Naive thymus-derived CD8-positive, alpha-beta T cell (primary cell): ENCODE results near the gene ZFP82. TPM values are rescaled to one million over a fixed set of nuclear protein-coding genes. Genes with fewer than 3 reads are reported as not detected.

Experiments
- ATAC-seq, 2 donors: fragments of 150-1000 bp; cut with Tn5 transposase in 1 of 2; sonication (Bioruptor Pico), chemical (Tn5 transposase) in 1 of 2; 1 replicate in 1 of 2; 2 replicates in 1 of 2; pipeline ENCODE4 v1.10.0; 2021; ENCODE audit warnings: mild to moderate bottlenecking in 2 of 2, moderate library complexity in 2 of 2
- POLR2A ChIA-PET: fragments of 350-600 bp; sonication (Branson Sonifier 250); formaldehyde crosslinking; loops from one replicate; lab custom pipeline; 2021; ENCODE audit warnings: antibody characterized with exemption; lab: Charles Lee
- DNase-seq, 10 donors: peaks; one replicate each; pipeline versions ENCODE4 v3.0.0 to v3.0.0-alpha.2; 2020 to 2022
- H3K27ac Mint-ChIP-seq, 10 donors: one replicate each; pipeline ENCODE4 v1.8.0; 2020 to 2022; ENCODE audit warnings: mild to moderate bottlenecking in 10 of 10, mixed read lengths in 10 of 10, moderate library complexity in 4 of 10, inconsistent platforms in 1 of 10
- H3K27me3 Mint-ChIP-seq, 5 donors: one replicate each; pipeline ENCODE4 v1.8.0; 2021 to 2022; ENCODE audit warnings: mixed read lengths in 5 of 5
- H3K36me3 Mint-ChIP-seq, 3 donors: one replicate each; pipeline ENCODE4 v1.8.0; 2020 to 2022; ENCODE audit warnings: mixed read lengths in 3 of 3, mild to moderate bottlenecking in 2 of 3, inconsistent platforms in 1 of 3
- H3K4me1 Mint-ChIP-seq, 4 donors: one replicate each; pipeline ENCODE4 v1.8.0; 2021 to 2022; ENCODE audit warnings: mixed read lengths in 4 of 4
- H3K4me3 Mint-ChIP-seq, 10 donors: one replicate each; pipeline ENCODE4 v1.8.0; 2020 to 2022; ENCODE audit warnings: mild to moderate bottlenecking in 10 of 10, mixed read lengths in 10 of 10, moderate library complexity in 6 of 10, inconsistent platforms in 1 of 10
- H3K9me3 Mint-ChIP-seq, 9 donors: one replicate each; pipeline ENCODE4 v1.8.0; 2020 to 2022; ENCODE audit warnings: mixed read lengths in 9 of 9, mild to moderate bottlenecking in 3 of 9, inconsistent platforms in 1 of 9, moderate library complexity in 1 of 9
- polyA plus RNA-seq, 3 donors: library from polyadenylated mRNA; unstranded; fragments of 300-500 nt; fragmentation: Illumina TruSeq; gene quantifications; one replicate each; pipeline ENCODE4 v1.2.3, GENCODE V29; 2021
- total RNA-seq, 8 experiments: library from RNA in 2 of 8; stranded (reverse) in 2 of 8; gene quantifications; one replicate each; pipeline ENCODE4 v1.2.3 and lab custom pipeline; 2021 to 2026

The ZFP82 gene
- total and polyA plus RNA-seq, 5 experiments from 2014 or later: 2.8 to 13.5 (median 10.1) TPM

GRCh38 chr19:36408101-36408500 lies 10.3 kb downstream of the ZFP82 start:
- POLR2A ChIA-PET: no interaction called here
- peaks cover 70 to 88% (median 85%) of the 10 kb centered on the region in 3 donors for H3K36me3 Mint-ChIP-seq
- peaks cover 0 to 3% (median 1%) of the 10 kb centered on the region in 4 donors for H3K4me1 Mint-ChIP-seq
- DNase-seq (no peak), ATAC-seq (no peak)
- no peak overlapping the region for H3K27ac Mint-ChIP-seq
- no peak overlapping the region for H3K4me3 Mint-ChIP-seq
- peaks cover 21 to 90% (median 62%) of the 10 kb centered on the region in 9 donors for H3K9me3 Mint-ChIP-seq
- no peaks in the 10 kb centered on the region for H3K27me3 Mint-ChIP-seq

- H3K27me3 Mint-ChIP-seq: no peaks in the 10 kb centered on the region
- H3K27ac Mint-ChIP-seq: no peak overlapping the region
- no peak overlapping the region for H3K4me3 Mint-ChIP-seq
- peaks cover 0 to 10% (median 2%) of the 10 kb centered on the region in 4 donors for H3K4me1 Mint-ChIP-seq
- ATAC-seq (no peak), DNase-seq (no peak)
- POLR2A ChIA-PET: no interaction called here
- peaks cover 67 to 93% (median 90%) of the 10 kb centered on the region in 3 donors for H3K36me3 Mint-ChIP-seq
- H3K9me3 Mint-ChIP-seq: peaks cover 19 to 87% (median 58%) of the 10 kb centered on the region in 9 donors
Observed at GRCh38 chr19:36404498-36404897, 13.9 kb downstream of the ZFP82 start.

- Mint-ChIP-seq H3K4me3 (peak overlapping the region in 3 of 10 donors; percentile 2 to 52 (median 15)), H3K9me3 (peaks cover 9 to 92% (median 45%) of the 10 kb centered on the region in 9 donors), H3K4me1 (peaks cover 0 to 10% (median 2%) of the 10 kb centered on the region in 4 donors), H3K36me3 (peaks cover 59 to 92% (median 90%) of the 10 kb centered on the region in 3 donors), H3K27me3 (no peaks in the 10 kb centered on the region), H3K27ac (peak overlapping the region in 2 of 10 donors; percentile 22 to 36)
- no peak for ATAC-seq
- POLR2A ChIA-PET: no interaction called here
- no peak for DNase-seq
Observed at GRCh38 chr19:36401475-36401874, 17.0 kb downstream of the ZFP82 start.

GRCh38 chr19:36398571-36398970 lies 19.9 kb downstream of the ZFP82 start:
- Mint-ChIP-seq H3K27ac (no peak overlapping the region), H3K9me3 (peaks cover 15 to 92% (median 52%) of the 10 kb centered on the region in 9 donors), H3K36me3 (peaks cover 55 to 90% (median 84%) of the 10 kb centered on the region in 3 donors), H3K4me3 (no peak overlapping the region), H3K4me1 (peaks cover 0 to 10% (median 3%) of the 10 kb centered on the region in 4 donors), H3K27me3 (no peaks in the 10 kb centered on the region)
- POLR2A ChIA-PET: no interaction called here
- no peak for DNase-seq
- no peak for ATAC-seq

GRCh38 chr19:36392916-36393673 lies 25.3 kb downstream of the ZFP82 start:
- POLR2A ChIA-PET: no interaction called here
- peaks cover 20 to 94% (median 44%) of the 10 kb centered on the region in 9 donors for H3K9me3 Mint-ChIP-seq
- peaks cover 48 to 60% (median 52%) of the 10 kb centered on the region in 3 donors for H3K36me3 Mint-ChIP-seq
- ATAC-seq (no peak), DNase-seq (no peak)
- no peak overlapping the region for H3K4me3 Mint-ChIP-seq
- no peak overlapping the region for H3K27ac Mint-ChIP-seq
- H3K4me1 Mint-ChIP-seq: peaks cover 0 to 4% (median under 1%) of the 10 kb centered on the region in 4 donors
- no peaks in the 10 kb centered on the region for H3K27me3 Mint-ChIP-seq

- peak overlapping the region in 6 of 10 donors; percentile 5 to 98 (median 70) for H3K27ac Mint-ChIP-seq
Observed at GRCh38 chr19:36379510-36379819, 39.0 kb downstream of the ZFP82 start.

GRCh38 chr19:36378625-36379509 lies 39.6 kb downstream of the ZFP82 start, which contains the start of gene ZFP14:
ZFP14 (minus strand) TSS chr19:36379201; CDS start chr19:36367892, 11,309 bp downstream.
- Mint-ChIP-seq H3K36me3 (peaks cover 9 to 24% (median 16%) of the 10 kb centered on the region in 3 donors), H3K4me3 (peak within 1 kb of the TSS; percentile 89 to 98 (median 96)), H3K27me3 (no peaks in the 10 kb centered on the region), H3K4me1 (peaks cover 11 to 27% (median 22%) of the 10 kb centered on the region in 4 donors), H3K27ac (peak within 1 kb of the TSS; percentile 76 to 99 (median 97)), H3K9me3 (peaks cover 0 to 51% (median 16%) of the 10 kb centered on the region in 9 donors)
- DNase-seq (peak; percentile 91 to 97 (median 94)), ATAC-seq (peak; percentile 96 to 98)
- POLR2A ChIA-PET: interaction anchor here (0.5 to 3.1 kb wide), 14 partner anchors 27 to 1329 kb away, joined by 3 to 13 read pairs (median 6); partner anchors contain the start of genes ZFP82, ZNF146, ZNF260 and ZNF382

More at GRCh38 chr19:36379510-36379819, 39.0 kb downstream of the ZFP82 start:
- H3K9me3 Mint-ChIP-seq: peaks cover 0 to 48% (median 16%) of the 10 kb centered on the region in 9 donors
- POLR2A ChIA-PET: interaction anchor here (0.6 to 3.1 kb wide), 11 partner anchors 27 to 1329 kb away, joined by 3 to 13 read pairs (median 6); partner anchors contain the start of genes ZFP82, ZNF146, ZNF260 and ZNF382
- H3K27me3 Mint-ChIP-seq: no peaks in the 10 kb centered on the region
- ATAC-seq (no peak), DNase-seq (no peak)
- peak overlapping the region; percentile 89 to 98 (median 96) for H3K4me3 Mint-ChIP-seq
- H3K36me3 Mint-ChIP-seq: peaks cover 4 to 18% (median 16%) of the 10 kb centered on the region in 3 donors
- H3K4me1 Mint-ChIP-seq: peaks cover 11 to 26% (median 22%) of the 10 kb centered on the region in 4 donors

- POLR2A ChIA-PET: interaction anchor here (0.5 to 3.1 kb wide), 5 partner anchors 41 to 460 kb away, joined by 3 to 13 read pairs (median 4); partner anchors contain the start of genes ZFP82 and ZNF566
- no peak for ATAC-seq
- no peak for DNase-seq
- Mint-ChIP-seq H3K36me3 (peaks cover 15 to 32% (median 19%) of the 10 kb centered on the region in 3 donors), H3K4me1 (peaks cover 11 to 29% (median 24%) of the 10 kb centered on the region in 4 donors), H3K4me3 (peak overlapping the region; percentile 89 to 98 (median 96)), H3K27me3 (no peaks in the 10 kb centered on the region), H3K27ac (peak overlapping the region; percentile 76 to 99 (median 97)), H3K9me3 (peaks cover 0 to 56% (median 14%) of the 10 kb centered on the region in 9 donors)
Observed at GRCh38 chr19:36377541-36378178, 40.8 kb downstream of the ZFP82 start.

GRCh38 chr19:36373638-36374156 lies 44.7 kb downstream of the ZFP82 start:
- Mint-ChIP-seq H3K36me3 (peaks cover 33 to 65% (median 50%) of the 10 kb centered on the region in 3 donors), H3K4me3 (peak overlapping the region in 1 of 10 donors; percentile 18), H3K27me3 (no peaks in the 10 kb centered on the region), H3K4me1 (peaks cover 15 to 33% (median 25%) of the 10 kb centered on the region in 4 donors), H3K9me3 (peaks cover 0 to 74% (median 20%) of the 10 kb centered on the region in 9 donors), H3K27ac (no peak overlapping the region)
- POLR2A ChIA-PET: interaction anchor here (0.7 to 0.8 kb wide), 4 partner anchors 103 to 1330 kb away, joined by 3 to 5 read pairs (median 3); partner anchors contain the start of gene ZNF566
- DNase-seq (no peak), ATAC-seq (no peak)

- Mint-ChIP-seq H3K4me3 (no peak overlapping the region), H3K4me1 (peaks cover 4 to 20% (median 11%) of the 10 kb centered on the region in 4 donors), H3K27me3 (no peaks in the 10 kb centered on the region), H3K36me3 (peaks cover 42 to 83% (median 69%) of the 10 kb centered on the region in 3 donors), H3K9me3 (peaks cover 0 to 86% (median 26%) of the 10 kb centered on the region in 9 donors), H3K27ac (no peak overlapping the region)
- DNase-seq: no peak
- no peak for ATAC-seq
- POLR2A ChIA-PET: no interaction called here
Observed at GRCh38 chr19:36371886-36372285, 46.6 kb downstream of the ZFP82 start.

GRCh38 chr19:36363845-36364244 lies 54.6 kb downstream of the ZFP82 start:
- Mint-ChIP-seq H3K27ac (no peak overlapping the region), H3K36me3 (peaks cover 52 to 96% (median 93%) of the 10 kb centered on the region in 3 donors), H3K27me3 (no peaks in the 10 kb centered on the region), H3K9me3 (peaks cover under 1 to 91% (median 31%) of the 10 kb centered on the region in 9 donors), H3K4me1 (peaks cover 0 to 7% (median 0%) of the 10 kb centered on the region in 4 donors), H3K4me3 (no peak overlapping the region)
- ATAC-seq (no peak), DNase-seq (no peak)
- POLR2A ChIA-PET: no interaction called here
